RWPE1 (cell line): ENCODE data around the gene FAM181A.

Experiments
- CTCF ChIA-PET: fragments of 350-600 bp; sonication (Branson Sonifier 250); formaldehyde crosslinking; extraction: SDS; loops from one replicate; lab custom pipeline; 2021; lab: Yijun Ruan, JAX
- POLR2A ChIA-PET: fragments of 400-600 bp; formaldehyde crosslinking; extraction: SDS; loops from one replicate; lab custom pipeline; 2020; ENCODE audit warnings: antibody characterized with exemption; ENCODE audit not compliant: low non-redundant PET; lab: Yijun Ruan, JAX
- DNase-seq: peaks from one replicate; pipeline ENCODE4 v3.0.0; 2012; ENCODE audit warnings: low spot score
- H3K27ac ChIP-seq: fragments of 450-650 bp; 2 replicates; pipeline ENCODE4 v1.5.1; 2017
- CTCF ChIP-seq: fragments of 450-650 bp; conservative IDR thresholded peaks from 2 replicates; pipeline ENCODE4 v1.5.1; 2017; ENCODE audit warnings: low read depth, mild to moderate bottlenecking

Gene FAM181A

GRCh38 chr14:93926873-93927799 lies at the start of gene FAM181A:
Gene FAM181A (plus strand): TSS chr14:93927344. CDS start chr14:93928286, 942 bp downstream.
- DNase-seq = no peak
- no peak within 1 kb of the TSS for H3K27ac ChIP-seq
- ChIA-PET POLR2A (no interaction called here), CTCF (interaction anchor here (0.6 kb wide), 2 partner anchors 58 to 754 kb away, joined by 3 read pairs; no protein-coding TSS in a partner anchor)
- no peak for TF ChIP-seq CTCF

- no peak for TF ChIP-seq CTCF
- no peak for DNase-seq
- ChIA-PET POLR2A (no interaction called here), CTCF (interaction anchor here (0.6 kb wide), 1 partner anchor 93 kb away, joined by 3 read pairs; no protein-coding TSS in a partner anchor)
- H3K27ac ChIP-seq = no peak overlapping the region
Measured at GRCh38 chr14:93878212-93878611, 48.9 kb upstream of the FAM181A start.

- TF ChIP-seq CTCF = no peak
- DNase-seq = no peak
- ChIA-PET CTCF (interaction anchor here (0.6 kb wide), 1 partner anchor 94 kb away, joined by 3 read pairs; no protein-coding TSS in a partner anchor), POLR2A (no interaction called here)
- H3K27ac ChIP-seq = no peak overlapping the region
Measured at GRCh38 chr14:93878871-93879270, 48.3 kb upstream of the FAM181A start.

GRCh38 chr14:93879362-93879983 lies 47.7 kb upstream of the FAM181A start:
- DNase-seq = no peak
- CTCF ChIA-PET = interaction anchor here (0.5 to 1.4 kb wide), 2 partner anchors 11 to 14 kb away, joined by 3 to 5 read pairs; no protein-coding TSS in a partner anchor
- no peak overlapping the region for H3K27ac ChIP-seq
- POLR2A ChIA-PET = no interaction called here
- TF ChIP-seq CTCF = no peak

GRCh38 chr14:93880021-93880820 lies 46.9 kb upstream of the FAM181A start:
- no peak for TF ChIP-seq CTCF
- ChIA-PET CTCF (interaction anchor here (0.5 to 1.4 kb wide), 3 partner anchors 10 to 229 kb away, joined by 3 to 5 read pairs (median 3); no protein-coding TSS in a partner anchor), POLR2A (no interaction called here)
- H3K27ac ChIP-seq = no peak overlapping the region
- no peak for DNase-seq
